T-helper 9 cell (primary cell): ENCODE measurements around the gene STARD4.

Experiments used
- DNase-seq: peaks from one replicate; pipeline ENCODE4 v3.0.0-alpha.2; 2020
- total RNA-seq, 2 donors: gene quantifications; one replicate each; lab custom pipeline; 2026; lab: John Stamatoyannopoulos, UW

Gene STARD4, protein sequence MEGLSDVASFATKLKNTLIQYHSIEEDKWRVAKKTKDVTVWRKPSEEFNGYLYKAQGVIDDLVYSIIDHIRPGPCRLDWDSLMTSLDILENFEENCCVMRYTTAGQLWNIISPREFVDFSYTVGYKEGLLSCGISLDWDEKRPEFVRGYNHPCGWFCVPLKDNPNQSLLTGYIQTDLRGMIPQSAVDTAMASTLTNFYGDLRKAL
- 52.4 to 53.1 reads per million in 2 donors for total RNA-seq

- peak; percentile 87 for DNase-seq
Measured at GRCh38 chr5:111512375-111513130, at the start of gene STARD4. TSS of gene STARD4 (minus strand) at chr5:111512535. CDS start at chr5:111507433, 5,102 bp downstream.

DNA sequence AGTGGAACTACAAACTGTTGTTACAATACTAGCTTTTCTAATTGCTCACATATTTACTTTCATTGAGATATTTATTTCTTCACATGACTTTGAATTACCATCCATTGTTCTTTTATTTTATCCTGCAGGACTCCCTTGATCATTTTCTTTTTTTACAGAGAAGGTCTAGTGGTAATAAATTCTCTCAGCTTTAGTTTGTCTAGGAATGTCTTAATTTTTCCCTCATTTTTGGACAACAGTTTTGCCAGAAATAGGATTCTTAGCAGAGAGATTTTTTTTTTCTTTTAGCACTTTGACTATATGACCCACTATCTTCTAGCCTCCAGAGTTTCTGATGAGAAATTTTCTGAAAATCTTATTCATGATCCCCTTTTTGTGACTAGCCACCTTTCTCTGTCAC is 47.3 kb upstream of the STARD4 start:
- no peak for DNase-seq

DNA sequence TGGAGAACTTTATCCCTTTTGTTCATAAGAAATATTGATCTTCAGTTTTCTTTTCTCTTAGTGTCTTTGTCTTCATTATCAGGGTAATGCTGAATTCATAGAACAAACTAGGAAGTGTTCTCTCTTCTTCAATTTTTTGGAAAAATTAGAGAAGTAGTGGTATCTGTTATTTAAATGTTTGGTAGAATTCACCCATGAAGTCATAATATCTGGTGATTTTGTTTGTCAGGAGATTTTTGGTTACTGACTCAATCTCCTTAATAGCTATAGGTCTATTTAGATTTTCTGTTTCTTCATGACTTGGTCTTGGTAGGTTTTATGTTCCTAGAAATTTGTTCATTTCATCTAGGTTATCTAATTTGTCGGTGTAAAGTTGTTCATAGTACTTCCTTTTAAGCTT is 45.4 kb upstream of the STARD4 start:
- no peak for DNase-seq

- no peak for DNase-seq
Measured at GRCh38 chr5:111557111-111557510, 44.8 kb upstream of the STARD4 start.

GRCh38 chr5:111556501-111556900 is 44.2 kb upstream of the STARD4 start:
- DNase-seq, result no peak

DNA sequence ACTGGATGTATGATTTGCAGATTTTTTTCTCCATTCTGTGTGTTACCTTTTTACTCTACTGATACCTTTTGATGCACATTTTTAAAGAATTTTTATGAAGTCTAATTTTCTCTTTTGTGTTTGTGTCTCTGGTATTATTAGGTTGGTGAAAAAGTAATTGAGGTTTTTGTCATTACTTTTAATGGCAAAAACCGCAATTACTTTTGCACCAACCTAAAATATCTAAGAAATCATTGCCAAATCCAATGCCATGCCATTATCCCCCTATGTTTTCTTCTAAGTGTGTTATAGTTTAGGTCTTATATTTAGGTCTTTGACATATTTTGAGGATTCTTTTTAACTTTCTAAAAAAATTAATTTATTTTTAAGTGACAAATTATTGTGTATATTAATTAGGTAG is 43.4 kb upstream of the STARD4 start:
- DNase-seq, result no peak

DNA sequence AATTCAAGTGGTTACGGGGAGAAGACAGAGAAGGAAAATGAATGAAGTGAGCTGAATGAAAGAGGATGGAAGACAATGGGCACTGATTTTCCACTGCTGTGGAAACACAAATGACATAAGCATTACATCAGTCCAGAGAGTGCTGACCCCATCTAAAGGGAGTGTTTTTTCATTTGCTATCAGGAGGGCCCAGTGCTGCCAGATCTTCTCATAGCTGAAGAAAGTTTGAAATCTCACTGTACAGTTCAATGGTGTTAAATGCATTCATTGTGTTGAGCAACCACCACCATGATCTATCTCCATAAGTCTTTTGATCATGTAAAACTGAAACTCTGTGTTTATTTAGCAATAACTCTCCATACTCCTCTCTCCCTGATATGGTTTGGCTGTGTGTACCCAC is 41.5 kb upstream of the STARD4 start:
- DNase-seq, result no peak

DNA sequence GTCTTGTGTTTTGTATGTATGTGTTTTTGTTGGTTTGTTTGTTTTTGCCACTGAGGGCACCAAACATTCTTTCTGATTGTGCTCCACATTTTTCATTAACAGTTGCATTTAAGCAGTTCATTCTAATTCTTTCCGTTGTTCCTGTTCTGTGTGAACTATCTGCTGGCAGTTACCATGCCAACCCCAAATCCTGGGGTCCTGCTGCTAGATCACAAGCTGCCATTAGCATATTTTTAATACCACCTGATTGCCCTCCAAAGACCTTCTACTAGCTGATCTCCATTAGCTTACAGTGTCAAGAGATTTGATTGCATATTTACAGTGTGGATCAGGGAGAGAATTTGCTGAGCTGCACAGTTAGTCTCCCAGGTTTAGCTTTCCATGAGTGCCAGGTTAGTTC is 40.6 kb upstream of the STARD4 start:
- DNase-seq, result no peak

GRCh38 chr5:111552492-111552891 is 40.2 kb upstream of the STARD4 start:
- no peak for DNase-seq

- DNase-seq, result no peak
Measured at GRCh38 chr5:111551569-111552275, 39.4 kb upstream of the STARD4 start.

GRCh38 chr5:111551161-111551560 is 38.8 kb upstream of the STARD4 start:
- DNase-seq, result no peak

- peak; percentile 59 for DNase-seq
Measured at GRCh38 chr5:111550282-111551020, 38.1 kb upstream of the STARD4 start.

DNA sequence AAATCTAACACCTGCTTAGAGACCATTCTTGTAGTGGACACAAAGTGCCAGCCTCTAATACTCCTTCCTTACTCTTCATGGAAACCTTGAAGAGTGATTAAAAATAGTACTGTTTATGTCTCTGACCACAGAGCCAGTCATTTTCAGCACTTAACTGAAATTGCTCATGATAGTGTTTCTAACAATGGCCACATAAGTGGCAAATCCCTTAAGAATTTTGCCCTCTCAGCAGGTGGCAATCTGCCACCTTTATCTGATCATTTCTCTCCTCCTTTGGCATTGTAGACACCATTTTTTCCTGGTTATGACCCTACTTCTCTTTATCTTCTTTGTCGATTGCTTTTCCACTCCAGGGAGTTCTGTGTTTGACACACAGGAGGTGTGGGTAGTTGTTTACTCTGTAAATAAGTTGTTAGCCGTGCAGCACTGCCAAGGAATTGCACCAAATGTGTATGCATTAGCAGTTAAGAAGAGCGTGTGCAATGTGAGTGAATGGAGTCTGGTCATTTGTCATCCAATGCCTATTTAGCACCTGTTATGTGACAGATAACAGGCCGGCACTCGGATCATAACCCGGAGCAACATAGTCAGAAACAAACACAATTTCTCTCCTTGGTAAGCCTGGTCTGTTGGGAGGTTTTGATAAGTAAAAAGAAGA is 36.8 kb upstream of the STARD4 start:
- no peak for DNase-seq

- no peak for DNase-seq
Measured at GRCh38 chr5:111548348-111548950, 36.1 kb upstream of the STARD4 start.

GRCh38 chr5:111545031-111545430 is 32.7 kb upstream of the STARD4 start:
- no peak for DNase-seq

DNA sequence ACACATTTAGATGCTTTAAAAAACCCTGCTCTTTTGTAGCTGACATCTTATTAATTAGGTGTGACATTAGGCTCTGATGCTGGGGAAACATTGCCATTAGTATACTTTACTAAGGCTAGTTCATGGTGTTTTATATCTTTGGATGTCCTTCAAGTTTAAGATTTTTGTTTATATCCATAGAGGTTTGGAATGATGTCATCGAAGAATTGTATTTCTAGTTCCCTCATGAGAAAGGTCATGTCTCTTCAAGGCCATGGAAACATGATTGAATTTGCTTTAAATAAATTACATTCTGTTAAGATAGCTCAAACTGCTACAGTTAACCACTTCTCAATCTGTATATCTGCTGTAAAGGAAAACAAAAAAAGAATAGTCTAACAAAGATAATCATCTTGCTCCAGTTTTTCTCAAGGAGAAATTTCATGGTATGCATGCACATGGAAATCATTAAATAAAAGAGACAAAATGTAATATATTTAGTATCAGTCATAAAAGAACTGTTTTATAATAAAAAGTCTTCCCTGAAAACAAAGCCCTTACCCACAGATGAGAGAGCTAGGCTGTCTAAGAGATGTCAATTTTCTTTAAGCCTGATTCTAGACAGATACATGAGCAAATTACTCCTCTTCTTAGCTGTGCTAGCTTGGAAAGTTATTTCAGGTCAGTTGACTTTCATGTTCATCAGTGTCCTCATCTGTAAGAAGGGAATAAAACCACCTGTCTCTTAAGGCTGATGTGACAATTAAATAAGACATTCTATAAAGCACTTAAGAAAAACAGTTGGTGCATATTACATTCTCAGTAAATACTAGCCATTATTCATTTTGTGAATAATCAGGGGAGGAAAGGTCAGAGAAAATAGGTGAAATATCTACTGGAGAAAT is 25.0 kb upstream of the STARD4 start:
- DNase-seq, result no peak

- DNase-seq, result no peak
Measured at GRCh38 chr5:111535879-111536549, 23.7 kb upstream of the STARD4 start.

DNA sequence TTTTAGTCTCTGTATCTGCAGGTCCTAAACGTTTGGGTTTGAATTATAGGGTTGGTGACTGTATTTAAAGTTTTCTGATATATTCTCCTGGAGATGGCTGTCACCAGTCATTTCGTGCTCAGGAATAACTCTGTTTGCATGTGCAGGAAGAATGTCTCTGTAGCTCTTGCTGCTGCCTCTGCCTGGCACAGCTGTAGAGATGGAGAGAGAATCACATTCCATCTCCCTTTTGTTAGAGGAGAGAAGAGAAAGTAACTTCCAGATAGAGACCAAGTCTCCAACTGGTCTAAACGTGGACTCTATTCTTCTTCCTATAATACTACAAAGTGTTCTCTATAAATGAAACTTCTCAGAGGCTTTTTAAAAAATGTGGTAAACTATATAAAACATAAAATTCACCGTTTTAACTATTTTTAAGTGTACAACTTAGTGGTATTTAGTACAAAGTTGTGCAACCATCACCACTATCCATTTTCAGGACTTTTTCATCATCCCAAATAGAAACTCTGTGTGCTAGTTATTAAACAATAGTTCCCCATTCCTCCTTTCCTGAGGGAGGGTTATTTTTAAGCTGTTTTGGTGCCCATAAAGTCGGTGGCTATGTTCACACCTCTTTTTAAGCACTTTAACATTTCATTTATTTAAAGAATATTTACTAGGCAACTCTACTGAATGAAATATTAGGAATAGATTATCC is 20.7 kb upstream of the STARD4 start:
- no peak for DNase-seq

DNA sequence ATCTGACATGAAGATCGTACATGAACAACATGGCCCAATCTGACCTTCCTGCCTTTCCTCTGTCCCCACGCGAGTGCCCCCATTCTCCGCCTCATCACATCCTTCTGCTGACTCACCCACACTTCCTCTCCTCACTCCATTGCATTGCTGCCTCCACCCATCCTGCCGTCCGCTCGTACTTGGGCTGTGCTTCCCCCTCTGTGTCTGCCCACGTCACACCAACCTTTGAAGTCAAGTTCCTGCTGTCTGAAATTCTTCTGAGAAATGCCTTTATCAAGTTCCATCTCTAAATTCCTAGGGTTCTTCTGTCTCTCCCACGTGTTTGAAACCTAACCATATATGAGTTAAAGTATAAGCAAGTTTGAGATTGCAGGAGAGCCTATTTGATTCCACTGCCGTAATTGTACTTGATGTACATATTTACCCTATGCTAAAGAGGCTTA is 18.0 kb upstream of the STARD4 start:
- DNase-seq, result peak; percentile 78

GRCh38 chr5:111528056-111528455 is 15.7 kb upstream of the STARD4 start:
- DNase-seq, result no peak
